Measurements from ENCODE around the gene TSPAN17.
"Not testable (repeated sequence)": the region's sequence is repeated elsewhere in the genome, so short reads cannot be mapped to it uniquely, and the experiment has no call there.

DNA sequence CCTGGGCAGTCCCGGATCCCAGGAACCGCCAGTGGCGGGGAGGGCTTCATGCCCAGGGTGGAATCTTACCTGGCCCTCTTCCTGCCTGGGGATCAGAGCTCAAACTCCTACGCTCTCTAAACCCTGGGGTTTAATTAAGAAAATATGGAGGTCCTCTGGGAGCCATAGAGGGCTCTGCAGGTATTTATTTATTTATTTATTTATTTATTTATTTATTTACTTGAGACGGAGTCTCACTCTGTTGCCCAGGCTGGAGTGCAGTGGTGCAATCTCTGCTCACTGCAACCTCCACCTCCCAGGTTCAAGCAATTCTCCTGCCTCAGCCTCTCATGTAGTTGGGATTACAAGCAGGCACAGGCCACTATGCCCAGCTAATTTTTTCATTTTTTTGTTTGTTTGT, 52.2 kb downstream of the TSPAN17 start:
- TF ChIP-seq RFX5 (IDR thresholded peaks at IDR 0.05; ENCODE audit: low read depth, low read length); ZNF583 (CRISPR knock-in tag; IDR thresholded peaks at IDR 0.05); FOXM1 (IDR thresholded peaks at IDR 0.05; ENCODE audit: low read depth); FOXM1 (CRISPR knock-in tag; IDR thresholded peaks at IDR 0.05; ENCODE audit: low read depth); POLR2A (conservative IDR thresholded peaks at IDR 0.05); SMC3 (conservative IDR thresholded peaks at IDR 0.05; ENCODE audit: insufficient read depth, low read depth, low read length); BACH1 (tag; IDR thresholded peaks at IDR 0.05); NFIC (IDR thresholded peaks at IDR 0.05); JUNB (CRISPR knock-in tag; conservative IDR thresholded peaks at IDR 0.05): not testable (repeated sequence)
- TF ChIP-seq, protein P1, sequence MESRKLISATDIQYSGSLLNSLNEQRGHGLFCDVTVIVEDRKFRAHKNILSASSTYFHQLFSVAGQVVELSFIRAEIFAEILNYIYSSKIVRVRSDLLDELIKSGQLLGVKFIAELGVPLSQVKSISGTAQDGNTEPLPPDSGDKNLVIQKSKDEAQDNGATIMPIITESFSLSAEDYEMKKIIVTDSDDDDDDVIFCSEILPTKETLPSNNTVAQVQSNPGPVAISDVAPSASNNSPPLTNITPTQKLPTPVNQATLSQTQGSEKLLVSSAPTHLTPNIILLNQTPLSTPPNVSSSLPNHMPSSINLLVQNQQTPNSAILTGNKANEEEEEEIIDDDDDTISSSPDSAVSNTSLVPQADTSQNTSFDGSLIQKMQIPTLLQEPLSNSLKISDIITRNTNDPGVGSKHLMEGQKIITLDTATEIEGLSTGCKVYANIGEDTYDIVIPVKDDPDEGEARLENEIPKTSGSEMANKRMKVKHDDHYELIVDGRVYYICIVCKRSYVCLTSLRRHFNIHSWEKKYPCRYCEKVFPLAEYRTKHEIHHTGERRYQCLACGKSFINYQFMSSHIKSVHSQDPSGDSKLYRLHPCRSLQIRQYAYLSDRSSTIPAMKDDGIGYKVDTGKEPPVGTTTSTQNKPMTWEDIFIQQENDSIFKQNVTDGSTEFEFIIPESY (CRISPR knock-in tag; IDR thresholded peaks at IDR 0.05) = not testable (repeated sequence)
- TF ChIP-seq, protein P2, sequence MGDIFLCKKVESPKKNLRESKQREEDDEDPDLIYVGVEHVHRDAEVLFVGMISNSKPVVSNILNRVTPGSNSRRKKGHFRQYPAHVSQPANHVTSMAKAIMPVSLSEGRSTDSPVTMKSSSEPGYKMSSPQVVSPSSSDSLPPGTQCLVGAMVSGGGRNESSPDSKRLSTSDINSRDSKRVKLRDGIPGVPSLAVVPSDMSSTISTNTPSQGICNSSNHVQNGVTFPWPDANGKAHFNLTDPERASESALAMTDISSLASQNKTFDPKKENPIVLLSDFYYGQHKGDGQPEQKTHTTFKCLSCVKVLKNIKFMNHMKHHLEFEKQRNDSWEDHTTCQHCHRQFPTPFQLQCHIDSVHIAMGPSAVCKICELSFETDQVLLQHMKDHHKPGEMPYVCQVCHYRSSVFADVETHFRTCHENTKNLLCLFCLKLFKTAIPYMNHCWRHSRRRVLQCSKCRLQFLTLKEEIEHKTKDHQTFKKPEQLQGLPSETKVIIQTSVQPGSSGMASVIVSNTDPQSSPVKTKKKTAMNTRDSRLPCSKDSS (IDR thresholded peaks at IDR 0.05; ENCODE audit: low read depth, partially characterized antibody) = not testable (repeated sequence)
- TF ChIP-seq, protein P3, sequence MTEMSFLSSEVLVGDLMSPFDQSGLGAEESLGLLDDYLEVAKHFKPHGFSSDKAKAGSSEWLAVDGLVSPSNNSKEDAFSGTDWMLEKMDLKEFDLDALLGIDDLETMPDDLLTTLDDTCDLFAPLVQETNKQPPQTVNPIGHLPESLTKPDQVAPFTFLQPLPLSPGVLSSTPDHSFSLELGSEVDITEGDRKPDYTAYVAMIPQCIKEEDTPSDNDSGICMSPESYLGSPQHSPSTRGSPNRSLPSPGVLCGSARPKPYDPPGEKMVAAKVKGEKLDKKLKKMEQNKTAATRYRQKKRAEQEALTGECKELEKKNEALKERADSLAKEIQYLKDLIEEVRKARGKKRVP (CRISPR knock-in tag; IDR thresholded peaks at IDR 0.05) = not testable (repeated sequence)
- TF ChIP-seq, protein P4, sequence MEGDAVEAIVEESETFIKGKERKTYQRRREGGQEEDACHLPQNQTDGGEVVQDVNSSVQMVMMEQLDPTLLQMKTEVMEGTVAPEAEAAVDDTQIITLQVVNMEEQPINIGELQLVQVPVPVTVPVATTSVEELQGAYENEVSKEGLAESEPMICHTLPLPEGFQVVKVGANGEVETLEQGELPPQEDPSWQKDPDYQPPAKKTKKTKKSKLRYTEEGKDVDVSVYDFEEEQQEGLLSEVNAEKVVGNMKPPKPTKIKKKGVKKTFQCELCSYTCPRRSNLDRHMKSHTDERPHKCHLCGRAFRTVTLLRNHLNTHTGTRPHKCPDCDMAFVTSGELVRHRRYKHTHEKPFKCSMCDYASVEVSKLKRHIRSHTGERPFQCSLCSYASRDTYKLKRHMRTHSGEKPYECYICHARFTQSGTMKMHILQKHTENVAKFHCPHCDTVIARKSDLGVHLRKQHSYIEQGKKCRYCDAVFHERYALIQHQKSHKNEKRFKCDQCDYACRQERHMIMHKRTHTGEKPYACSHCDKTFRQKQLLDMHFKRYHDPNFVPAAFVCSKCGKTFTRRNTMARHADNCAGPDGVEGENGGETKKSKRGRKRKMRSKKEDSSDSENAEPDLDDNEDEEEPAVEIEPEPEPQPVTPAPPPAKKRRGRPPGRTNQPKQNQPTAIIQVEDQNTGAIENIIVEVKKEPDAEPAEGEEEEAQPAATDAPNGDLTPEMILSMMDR (IDR thresholded peaks at IDR 0.05 in 2 of 3, conservative IDR thresholded peaks at IDR 0.05 in 1 of 3; ENCODE audit: insufficient read depth in 2 of 3, low read depth in 1 of 3, low read length in 3 of 3) = not testable (repeated sequence)
